ENCODE results near the gene MS4A3.

DNA sequence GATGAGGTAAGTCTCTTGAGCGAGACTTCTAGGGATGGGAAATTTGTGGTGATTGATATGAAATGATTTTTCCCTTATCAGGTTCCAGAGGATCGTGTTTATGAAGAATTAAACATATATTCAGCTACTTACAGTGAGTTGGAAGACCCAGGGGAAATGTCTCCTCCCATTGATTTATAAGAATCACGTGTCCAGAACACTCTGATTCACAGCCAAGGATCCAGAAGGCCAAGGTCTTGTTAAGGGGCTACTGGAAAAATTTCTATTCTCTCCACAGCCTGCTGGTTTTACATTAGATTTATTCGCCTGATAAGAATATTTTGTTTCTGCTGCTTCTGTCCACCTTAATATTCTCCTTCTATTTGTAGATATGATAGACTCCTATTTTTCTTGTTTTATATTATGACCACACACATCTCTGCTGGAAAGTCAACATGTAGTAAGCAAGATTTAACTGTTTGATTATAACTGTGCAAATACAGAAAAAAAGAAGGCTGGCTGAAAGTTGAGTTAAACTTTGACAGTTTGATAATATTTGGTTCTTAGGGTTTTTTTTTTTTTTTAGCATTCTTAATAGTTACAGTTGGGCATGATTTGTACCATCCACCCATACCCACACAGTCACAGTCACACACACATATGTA, 39.1 kb downstream of the MS4A3 start:
- TF ChIP-seq, protein P1, sequence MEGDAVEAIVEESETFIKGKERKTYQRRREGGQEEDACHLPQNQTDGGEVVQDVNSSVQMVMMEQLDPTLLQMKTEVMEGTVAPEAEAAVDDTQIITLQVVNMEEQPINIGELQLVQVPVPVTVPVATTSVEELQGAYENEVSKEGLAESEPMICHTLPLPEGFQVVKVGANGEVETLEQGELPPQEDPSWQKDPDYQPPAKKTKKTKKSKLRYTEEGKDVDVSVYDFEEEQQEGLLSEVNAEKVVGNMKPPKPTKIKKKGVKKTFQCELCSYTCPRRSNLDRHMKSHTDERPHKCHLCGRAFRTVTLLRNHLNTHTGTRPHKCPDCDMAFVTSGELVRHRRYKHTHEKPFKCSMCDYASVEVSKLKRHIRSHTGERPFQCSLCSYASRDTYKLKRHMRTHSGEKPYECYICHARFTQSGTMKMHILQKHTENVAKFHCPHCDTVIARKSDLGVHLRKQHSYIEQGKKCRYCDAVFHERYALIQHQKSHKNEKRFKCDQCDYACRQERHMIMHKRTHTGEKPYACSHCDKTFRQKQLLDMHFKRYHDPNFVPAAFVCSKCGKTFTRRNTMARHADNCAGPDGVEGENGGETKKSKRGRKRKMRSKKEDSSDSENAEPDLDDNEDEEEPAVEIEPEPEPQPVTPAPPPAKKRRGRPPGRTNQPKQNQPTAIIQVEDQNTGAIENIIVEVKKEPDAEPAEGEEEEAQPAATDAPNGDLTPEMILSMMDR (IDR thresholded peaks at IDR 0.05; ENCODE audit: low read depth, low read length, missing input control) = no peak
- no peak for TF ChIP-seq TAF1 (conservative IDR thresholded peaks at IDR 0.05)
- TF ChIP-seq GABPA (IDR thresholded peaks at IDR 0.05 in 1 of 2, conservative IDR thresholded peaks at IDR 0.05 in 1 of 2) = no peak
- no peak for TF ChIP-seq FOXA1 (IDR thresholded peaks at IDR 0.05)
- no peak for TF ChIP-seq SP1 (IDR thresholded peaks at IDR 0.05)
- TF ChIP-seq, protein P2, sequence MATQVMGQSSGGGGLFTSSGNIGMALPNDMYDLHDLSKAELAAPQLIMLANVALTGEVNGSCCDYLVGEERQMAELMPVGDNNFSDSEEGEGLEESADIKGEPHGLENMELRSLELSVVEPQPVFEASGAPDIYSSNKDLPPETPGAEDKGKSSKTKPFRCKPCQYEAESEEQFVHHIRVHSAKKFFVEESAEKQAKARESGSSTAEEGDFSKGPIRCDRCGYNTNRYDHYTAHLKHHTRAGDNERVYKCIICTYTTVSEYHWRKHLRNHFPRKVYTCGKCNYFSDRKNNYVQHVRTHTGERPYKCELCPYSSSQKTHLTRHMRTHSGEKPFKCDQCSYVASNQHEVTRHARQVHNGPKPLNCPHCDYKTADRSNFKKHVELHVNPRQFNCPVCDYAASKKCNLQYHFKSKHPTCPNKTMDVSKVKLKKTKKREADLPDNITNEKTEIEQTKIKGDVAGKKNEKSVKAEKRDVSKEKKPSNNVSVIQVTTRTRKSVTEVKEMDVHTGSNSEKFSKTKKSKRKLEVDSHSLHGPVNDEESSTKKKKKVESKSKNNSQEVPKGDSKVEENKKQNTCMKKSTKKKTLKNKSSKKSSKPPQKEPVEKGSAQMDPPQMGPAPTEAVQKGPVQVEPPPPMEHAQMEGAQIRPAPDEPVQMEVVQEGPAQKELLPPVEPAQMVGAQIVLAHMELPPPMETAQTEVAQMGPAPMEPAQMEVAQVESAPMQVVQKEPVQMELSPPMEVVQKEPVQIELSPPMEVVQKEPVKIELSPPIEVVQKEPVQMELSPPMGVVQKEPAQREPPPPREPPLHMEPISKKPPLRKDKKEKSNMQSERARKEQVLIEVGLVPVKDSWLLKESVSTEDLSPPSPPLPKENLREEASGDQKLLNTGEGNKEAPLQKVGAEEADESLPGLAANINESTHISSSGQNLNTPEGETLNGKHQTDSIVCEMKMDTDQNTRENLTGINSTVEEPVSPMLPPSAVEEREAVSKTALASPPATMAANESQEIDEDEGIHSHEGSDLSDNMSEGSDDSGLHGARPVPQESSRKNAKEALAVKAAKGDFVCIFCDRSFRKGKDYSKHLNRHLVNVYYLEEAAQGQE (IDR thresholded peaks at IDR 0.05) = no peak
- TF ChIP-seq JUND (IDR thresholded peaks at IDR 0.05) = no peak
